Panc1 (cell line): ENCODE data around the gene KCNRG. TPM values are rescaled to one million over a fixed set of nuclear protein-coding genes. Genes with fewer than 3 reads are reported as not detected.

ENCODE experiments used
- ATAC-seq: fragments of 200-7000 bp; cut with Tn5 transposase; 2 replicates; pipeline ENCODE4 v1.9.1; 2020; ENCODE audit warnings: mild to moderate bottlenecking, moderate library complexity
- BruUV-seq: library from RNA; stranded (reverse); fragments of 400-500 nt; replicated peaks from 2 replicates; lab custom pipeline; 2021; lab: Mats Ljungman, UMichigan
- CTCF ChIA-PET: fragments of 300-600 bp; sonication (Branson Sonifier 250); formaldehyde crosslinking; loops from one replicate; lab custom pipeline; 2022; ENCODE audit warnings: antibody characterized with exemption; lab: Charles Lee
- POLR2A ChIA-PET: fragments of 300-600 bp; sonication (Branson Sonifier 250); formaldehyde crosslinking; loops from one replicate; lab custom pipeline; 2022; ENCODE audit warnings: antibody characterized with exemption; lab: Charles Lee
- DNase-seq: peaks from one replicate; pipeline ENCODE4 v3.0.0-alpha.2; 2010; ENCODE audit warnings: low read depth, low spot score
- H3K27ac ChIP-seq: 2 replicates; pipeline ENCODE4 v1.5.1; 2011; ENCODE audit warnings: mild to moderate bottlenecking, low read length, inconsistent platforms
- H3K27me3 ChIP-seq: fragments of 200-500 bp; sonication (Bioruptor generic); 2 replicates; pipeline ENCODE4 v1.6.0; 2014; ENCODE audit warnings: low read length, inconsistent platforms; ENCODE audit not compliant: control insufficient read depth, insufficient read depth
- H3K36me3 ChIP-seq: fragments of 200-500 bp; sonication (Bioruptor generic); 2 replicates; pipeline ENCODE4 v1.5.1; 2014; ENCODE audit warnings: inconsistent platforms, mild to moderate bottlenecking, low read length, moderate library complexity; ENCODE audit not compliant: control insufficient read depth, insufficient read depth
- H3K4me1 ChIP-seq: 2 replicates; pipeline ENCODE4 v1.5.1; 2011; ENCODE audit warnings: inconsistent platforms, mild to moderate bottlenecking, low read length, moderate library complexity; ENCODE audit not compliant: control insufficient read depth, insufficient read depth
- H3K4me3 ChIP-seq, 2 experiments: 2 replicates each; pipeline ENCODE4 v1.5.1; 2011 to 2012; ENCODE audit warnings: low read depth in 2 of 2, low read length in 2 of 2, mild to moderate bottlenecking in 2 of 2, inconsistent platforms in 1 of 2, moderate library complexity in 1 of 2
- H3K9me3 ChIP-seq: fragments of 200-500 bp; sonication (Bioruptor generic); 2 replicates; pipeline ENCODE4 v1.5.1; 2014; ENCODE audit warnings: low read depth, mild to moderate bottlenecking, inconsistent platforms, low read length, moderate library complexity; ENCODE audit not compliant: control insufficient read depth, insufficient read depth
- POLR2AphosphoS5 ChIP-seq: IDR thresholded peaks from 2 replicates; pipeline ENCODE4 v1.6.1; 2012; ENCODE audit warnings: mild to moderate bottlenecking, low read depth, low read length, moderate library complexity
- SIN3A ChIP-seq: IDR thresholded peaks from 2 replicates; pipeline ENCODE4 v1.6.1; 2012; ENCODE audit warnings: low read depth, mild to moderate bottlenecking, low read length, moderate library complexity, borderline replicate concordance; ENCODE audit not compliant: insufficient read depth
- TCF7L2 ChIP-seq: IDR thresholded peaks from 2 replicates; pipeline ENCODE4 v1.6.1; 2011; ENCODE audit warnings: mild to moderate bottlenecking, low read depth, low read length, inconsistent platforms
- in situ Hi-C: cut with HindIII; loops from 2 replicates; pipeline ENCODE4 v1.10.0; 2016; ENCODE audit warnings: low sequenced_read_pairs, low pct_unique_long_range_greater_than_20kb
- intact Hi-C: fragments of 100-400 bp; cut with micrococcal nuclease; formaldehyde crosslinking; loops from one replicate; pipeline ENCODE4 v1.10.0; 2022; ENCODE audit not compliant: unreplicated experiment
- total RNA-seq: library from RNA; stranded (reverse); gene quantifications from one replicate; pipeline ENCODE4 v1.2.1, GENCODE V29; 2021; ENCODE audit not compliant: unreplicated experiment
- TF ChIP-seq, protein P1 (sequence below): fragments of 450-650 bp; IDR thresholded peaks from 2 replicates; pipeline ENCODE4 v1.5.1; 2017; ENCODE audit warnings: mild to moderate bottlenecking
- TF ChIP-seq, protein P2 (sequence below), 2 experiments: IDR thresholded peaks; 2 replicates each; pipeline ENCODE4 v1.6.1; 2011 to 2012; ENCODE audit warnings: low read depth in 2 of 2, control low read depth in 1 of 2, low read length in 1 of 2, mild to moderate bottlenecking in 1 of 2, moderate library complexity in 1 of 2; ENCODE audit not compliant: insufficient read depth in 1 of 2

KCNRG gene
- total RNA-seq, 1 experiment from 2014 or later = 0.31 TPM

DNA sequence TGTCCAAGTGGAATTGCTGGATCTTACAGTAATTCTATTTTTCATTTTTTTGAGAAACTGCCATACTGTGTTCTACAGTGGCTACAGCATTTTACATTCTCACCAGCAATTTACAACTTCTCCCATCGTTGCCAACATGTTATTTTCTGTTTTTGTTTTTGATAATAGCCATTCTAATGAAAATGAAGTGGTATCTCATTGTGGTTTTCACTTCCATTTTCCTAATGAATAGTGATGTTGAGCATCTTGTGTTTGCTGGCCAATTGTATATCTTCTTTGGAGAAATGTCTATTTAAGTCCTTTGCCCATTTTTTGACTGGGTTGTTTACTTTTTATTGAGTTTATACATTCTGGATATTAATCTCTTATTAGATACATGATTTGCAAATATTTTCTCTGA is 38.6 kb downstream of the KCNRG start:
- in situ Hi-C loops = no loop called here
- intact Hi-C loops = no loop called here
- ATAC-seq (no peak), DNase-seq (no peak)
- ChIA-PET POLR2A (no interaction called here), CTCF (no interaction called here)
- no peaks in the 10 kb centered on the region for H3K9me3 ChIP-seq
- no peaks in the 10 kb centered on the region for H3K27me3 ChIP-seq
- H3K27ac ChIP-seq = no peak overlapping the region
- no peak for TF ChIP-seq POLR2AphosphoS5
- TF ChIP-seq SIN3A = no peak
- TF ChIP-seq, protein P1, sequence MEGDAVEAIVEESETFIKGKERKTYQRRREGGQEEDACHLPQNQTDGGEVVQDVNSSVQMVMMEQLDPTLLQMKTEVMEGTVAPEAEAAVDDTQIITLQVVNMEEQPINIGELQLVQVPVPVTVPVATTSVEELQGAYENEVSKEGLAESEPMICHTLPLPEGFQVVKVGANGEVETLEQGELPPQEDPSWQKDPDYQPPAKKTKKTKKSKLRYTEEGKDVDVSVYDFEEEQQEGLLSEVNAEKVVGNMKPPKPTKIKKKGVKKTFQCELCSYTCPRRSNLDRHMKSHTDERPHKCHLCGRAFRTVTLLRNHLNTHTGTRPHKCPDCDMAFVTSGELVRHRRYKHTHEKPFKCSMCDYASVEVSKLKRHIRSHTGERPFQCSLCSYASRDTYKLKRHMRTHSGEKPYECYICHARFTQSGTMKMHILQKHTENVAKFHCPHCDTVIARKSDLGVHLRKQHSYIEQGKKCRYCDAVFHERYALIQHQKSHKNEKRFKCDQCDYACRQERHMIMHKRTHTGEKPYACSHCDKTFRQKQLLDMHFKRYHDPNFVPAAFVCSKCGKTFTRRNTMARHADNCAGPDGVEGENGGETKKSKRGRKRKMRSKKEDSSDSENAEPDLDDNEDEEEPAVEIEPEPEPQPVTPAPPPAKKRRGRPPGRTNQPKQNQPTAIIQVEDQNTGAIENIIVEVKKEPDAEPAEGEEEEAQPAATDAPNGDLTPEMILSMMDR = no peak
- no peak for TF ChIP-seq TCF7L2
- TF ChIP-seq, protein P2, sequence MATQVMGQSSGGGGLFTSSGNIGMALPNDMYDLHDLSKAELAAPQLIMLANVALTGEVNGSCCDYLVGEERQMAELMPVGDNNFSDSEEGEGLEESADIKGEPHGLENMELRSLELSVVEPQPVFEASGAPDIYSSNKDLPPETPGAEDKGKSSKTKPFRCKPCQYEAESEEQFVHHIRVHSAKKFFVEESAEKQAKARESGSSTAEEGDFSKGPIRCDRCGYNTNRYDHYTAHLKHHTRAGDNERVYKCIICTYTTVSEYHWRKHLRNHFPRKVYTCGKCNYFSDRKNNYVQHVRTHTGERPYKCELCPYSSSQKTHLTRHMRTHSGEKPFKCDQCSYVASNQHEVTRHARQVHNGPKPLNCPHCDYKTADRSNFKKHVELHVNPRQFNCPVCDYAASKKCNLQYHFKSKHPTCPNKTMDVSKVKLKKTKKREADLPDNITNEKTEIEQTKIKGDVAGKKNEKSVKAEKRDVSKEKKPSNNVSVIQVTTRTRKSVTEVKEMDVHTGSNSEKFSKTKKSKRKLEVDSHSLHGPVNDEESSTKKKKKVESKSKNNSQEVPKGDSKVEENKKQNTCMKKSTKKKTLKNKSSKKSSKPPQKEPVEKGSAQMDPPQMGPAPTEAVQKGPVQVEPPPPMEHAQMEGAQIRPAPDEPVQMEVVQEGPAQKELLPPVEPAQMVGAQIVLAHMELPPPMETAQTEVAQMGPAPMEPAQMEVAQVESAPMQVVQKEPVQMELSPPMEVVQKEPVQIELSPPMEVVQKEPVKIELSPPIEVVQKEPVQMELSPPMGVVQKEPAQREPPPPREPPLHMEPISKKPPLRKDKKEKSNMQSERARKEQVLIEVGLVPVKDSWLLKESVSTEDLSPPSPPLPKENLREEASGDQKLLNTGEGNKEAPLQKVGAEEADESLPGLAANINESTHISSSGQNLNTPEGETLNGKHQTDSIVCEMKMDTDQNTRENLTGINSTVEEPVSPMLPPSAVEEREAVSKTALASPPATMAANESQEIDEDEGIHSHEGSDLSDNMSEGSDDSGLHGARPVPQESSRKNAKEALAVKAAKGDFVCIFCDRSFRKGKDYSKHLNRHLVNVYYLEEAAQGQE (IDR thresholded peaks at IDR 0.05; ENCODE audit: insufficient read depth in 1 of 2, low read depth in 2 of 2, low read length in 1 of 2) = no peak
- peaks cover 7% of the 10 kb centered on the region for H3K36me3 ChIP-seq
- no TSS peak for BruUV-seq
- no peaks in the 10 kb centered on the region for H3K4me1 ChIP-seq
- H3K4me3 ChIP-seq = no peak overlapping the region

DNA sequence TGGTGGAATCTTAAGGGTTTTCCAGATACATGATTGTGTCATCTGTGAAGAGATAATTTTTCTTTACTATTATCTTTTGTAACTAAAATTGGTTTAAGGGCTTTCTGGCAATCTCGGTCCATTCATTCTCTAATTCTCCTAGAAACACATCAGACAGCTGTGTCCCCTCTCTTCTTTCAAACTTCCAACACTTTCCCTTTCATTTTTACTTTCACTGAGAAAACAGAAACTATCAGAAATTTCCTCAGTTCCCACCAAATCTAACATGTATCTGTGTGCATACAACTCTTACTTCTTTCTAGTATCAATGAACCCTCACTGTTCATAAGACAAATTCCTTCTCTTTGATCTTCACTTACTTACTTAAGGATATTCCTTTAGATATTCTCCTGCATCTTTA is 40.2 kb downstream of the KCNRG start:
- no peak for ATAC-seq
- intact Hi-C loops (no loop called here), in situ Hi-C loops (no loop called here)
- ChIA-PET CTCF (no interaction called here), POLR2A (no interaction called here)
- no peak overlapping the region for H3K4me3 ChIP-seq
- no peak overlapping the region for H3K27ac ChIP-seq
- BruUV-seq = no TSS peak
- H3K4me1 ChIP-seq = no peaks in the 10 kb centered on the region
- no peaks in the 10 kb centered on the region for H3K27me3 ChIP-seq
- no peak for DNase-seq
- H3K9me3 ChIP-seq = no peaks in the 10 kb centered on the region
- H3K36me3 ChIP-seq = peaks cover 3% of the 10 kb centered on the region; the same call in 1 of the 2 replicates
- TF ChIP-seq POLR2AphosphoS5 (no peak), TCF7L2 (no peak), SIN3A (no peak)
- TF ChIP-seq, protein P1 = no peak
- TF ChIP-seq, protein P2 (IDR thresholded peaks at IDR 0.05; ENCODE audit: insufficient read depth in 1 of 2, low read depth in 2 of 2, low read length in 1 of 2) = no peak
